Thymus (tissue), 11 donors: ENCODE measurements around the gene SRPK1. TPM values are rescaled to one million over a fixed set of nuclear protein-coding genes. Genes with fewer than 3 reads are reported as not detected.

Experiments used
- DNase-seq, 9 donors: peaks; one replicate each; pipeline ENCODE4 v3.0.0-alpha.2; 2013; ENCODE audit warnings: low spot score in 9 of 9, low read depth in 6 of 9, missing footprints in 1 of 9
- H3K27ac ChIP-seq, 2 donors: one replicate each; pipeline ENCODE4 v1.5.1; 2013; ENCODE audit warnings: control low read depth in 1 of 2, low read depth in 1 of 2, low read length in 1 of 2, mild to moderate bottlenecking in 1 of 2, moderate library complexity in 1 of 2
- H3K27me3 ChIP-seq, 2 donors: one replicate each; pipeline ENCODE4 v1.5.1; 2013; ENCODE audit warnings: low read length in 1 of 2; ENCODE audit not compliant: control insufficient read depth in 2 of 2, insufficient read depth in 1 of 2
- H3K36me3 ChIP-seq, 2 donors: one replicate each; pipeline ENCODE4 v1.5.1; 2013; ENCODE audit warnings: low read length in 1 of 2, mild to moderate bottlenecking in 1 of 2, moderate library complexity in 1 of 2; ENCODE audit not compliant: control insufficient read depth in 2 of 2, insufficient read depth in 2 of 2
- H3K4me1 ChIP-seq, 2 donors: one replicate each; pipeline ENCODE4 v1.5.1; 2013; ENCODE audit warnings: low read length in 2 of 2; ENCODE audit not compliant: control insufficient read depth in 2 of 2, insufficient read depth in 2 of 2
- H3K4me3 ChIP-seq, 2 donors: one replicate each; pipeline ENCODE4 v1.5.1; 2013; ENCODE audit warnings: low read length in 2 of 2, control low read depth in 1 of 2, mild to moderate bottlenecking in 1 of 2
- H3K9me3 ChIP-seq, 2 donors: one replicate each; pipeline ENCODE4 v1.5.1; 2013; ENCODE audit warnings: low read length in 1 of 2, mild to moderate bottlenecking in 1 of 2; ENCODE audit not compliant: control insufficient read depth in 2 of 2, insufficient read depth in 1 of 2
- WGBS: extraction: QIAGEN DNeasy Blood & Tissue Kit; methylation state at CpG from one replicate; pipeline ENCODE4 v1.1.7; 2013; 5-methylcytosine and 5-hydroxymethylcytosine counted together
- polyA plus RNA-seq: library from polyadenylated mRNA; stranded (reverse); fragments of 200-250 nt; gene quantifications from one replicate; pipeline ENCODE4 v1.2.3, GENCODE V29; 2013
- total RNA-seq: library from RNA; stranded (reverse); fragments of 120-200 nt; gene quantifications from one replicate; pipeline ENCODE4 v1.2.4, GENCODE V29; 2013
- donor health status: healthy.

SRPK1 gene
- total and polyA plus RNA-seq, 2 donors: 17.3 to 32.4 TPM

DNA sequence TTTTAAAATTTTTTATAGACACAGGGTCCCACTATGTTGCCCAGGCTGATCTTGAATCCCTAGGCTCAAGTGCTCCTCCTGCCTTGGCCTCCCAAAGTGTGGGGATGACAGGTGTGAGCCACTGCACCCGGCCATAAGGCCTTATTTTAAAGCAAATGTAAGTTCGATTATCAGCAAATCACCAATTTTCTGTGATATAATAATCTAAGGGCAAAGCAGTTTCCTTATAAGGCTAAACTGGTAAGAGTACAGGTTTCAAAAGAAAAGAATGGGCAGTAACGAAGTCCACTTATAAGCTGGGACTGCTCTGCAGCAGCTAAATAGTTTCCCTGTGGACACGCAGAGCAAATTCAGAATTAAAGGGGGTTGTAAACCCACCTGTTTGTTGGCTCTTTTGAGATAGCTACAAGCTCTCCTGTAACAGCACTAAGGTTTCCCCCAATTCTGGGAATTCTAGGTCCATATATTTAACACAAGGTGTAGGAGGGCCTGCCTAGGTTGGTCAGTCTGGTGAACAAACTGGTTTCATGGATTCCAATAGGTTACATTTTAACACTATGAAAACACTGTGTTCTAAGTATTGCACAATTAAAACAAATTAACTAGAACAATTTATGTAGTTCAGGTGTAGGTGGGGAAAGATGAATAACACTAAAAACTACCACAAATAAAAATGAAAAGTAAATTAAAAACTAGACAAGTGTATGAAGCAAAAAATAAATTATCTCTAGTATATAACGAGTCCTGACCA lies 89.5 kb downstream of the SRPK1 start:
- WGBS: over 99% methylated on average over 5 of the region's 5 CpGs
- Histone ChIP-seq H3K4me1 (no peaks in the 10 kb centered on the region), H3K27me3 (no peaks in the 10 kb centered on the region), H3K9me3 (no peaks in the 10 kb centered on the region), H3K4me3 (no peak overlapping the region), H3K36me3 (peaks cover 16 to 26% of the 10 kb centered on the region in 2 donors), H3K27ac (no peak overlapping the region)
- no peak for DNase-seq

DNA sequence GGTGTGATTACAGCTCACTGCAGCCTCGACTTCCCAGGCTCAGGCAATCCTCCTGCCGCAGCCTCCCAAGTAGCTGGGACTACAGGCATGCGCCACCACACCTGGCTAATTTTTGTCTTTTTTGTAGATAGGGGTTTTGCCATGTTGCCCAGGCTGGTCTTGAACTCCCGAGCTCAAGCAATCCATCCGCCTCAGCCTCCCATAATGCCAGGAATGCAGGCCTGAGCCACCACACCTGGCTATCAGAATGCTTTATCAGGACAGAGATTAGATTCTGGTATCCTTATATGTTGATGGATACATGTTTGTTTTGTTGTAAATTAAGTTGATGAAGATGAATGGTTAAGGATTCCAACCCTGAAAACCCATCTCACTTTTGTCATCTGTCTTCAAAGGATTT lies 91.6 kb downstream of the SRPK1 start:
- no peaks in the 10 kb centered on the region for H3K4me1 ChIP-seq
- H3K4me3 ChIP-seq: no peak overlapping the region
- no peaks in the 10 kb centered on the region for H3K9me3 ChIP-seq
- DNase-seq: no peak
- no peaks in the 10 kb centered on the region for H3K27me3 ChIP-seq
- peaks cover 4 to 6% of the 10 kb centered on the region in 2 donors for H3K36me3 ChIP-seq
- WGBS: 95% methylated on average over 5 of the region's 5 CpGs
- H3K27ac ChIP-seq: no peak overlapping the region

DNA sequence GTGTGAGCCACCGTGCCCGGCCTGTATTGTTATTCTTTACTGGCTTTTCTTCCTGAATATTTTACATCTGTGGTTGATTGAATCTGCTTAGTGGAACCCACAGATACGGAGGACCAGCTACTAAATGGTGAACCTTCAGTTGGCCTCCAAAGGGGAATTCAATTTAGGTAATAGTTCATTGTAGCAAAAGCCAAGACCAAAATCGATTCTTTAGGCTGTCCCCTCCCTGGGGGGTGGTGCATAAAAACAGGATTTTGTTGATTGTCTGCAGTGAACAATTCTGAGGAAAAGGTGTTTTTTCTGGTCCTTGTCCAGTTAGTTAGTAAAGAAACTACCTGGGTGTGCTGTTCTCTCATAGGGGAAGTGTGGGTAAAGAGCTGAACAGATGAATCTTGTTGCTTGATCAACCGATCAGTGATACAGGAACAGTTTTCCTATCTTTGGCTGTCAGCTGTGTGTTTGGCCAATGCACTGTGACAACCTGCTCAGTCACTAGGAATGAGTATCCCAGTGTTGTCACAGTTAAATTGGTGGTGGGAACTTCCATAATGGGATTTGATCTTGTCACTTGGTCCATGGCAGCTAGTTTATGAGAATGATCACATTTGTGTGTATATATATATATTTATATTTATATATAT lies 96.2 kb downstream of the SRPK1 start:
- H3K9me3 ChIP-seq: no peaks in the 10 kb centered on the region

DNA sequence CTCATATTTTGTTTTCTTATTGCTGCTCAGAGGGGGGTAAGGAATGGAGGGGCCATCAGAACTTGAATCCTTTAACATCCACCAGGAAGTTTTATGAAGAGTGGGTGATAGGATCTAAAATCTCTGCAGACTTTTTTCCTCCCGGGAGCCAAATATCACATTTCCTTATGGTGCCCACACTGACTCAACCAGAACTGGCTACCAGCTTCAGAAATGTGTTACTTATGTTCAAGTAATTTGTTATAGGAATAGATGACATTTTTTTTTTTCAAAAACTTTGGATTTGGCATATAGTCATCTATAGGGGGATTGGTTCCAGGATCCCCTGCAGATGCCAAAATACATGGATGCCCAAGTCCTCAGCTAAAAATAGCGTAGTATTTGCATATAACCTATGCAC lies 97.3 kb downstream of the SRPK1 start:
- Histone ChIP-seq H3K4me3 (no peak overlapping the region), H3K9me3 (no peaks in the 10 kb centered on the region), H3K36me3 (no peaks in the 10 kb centered on the region), H3K27me3 (no peaks in the 10 kb centered on the region), H3K27ac (no peak overlapping the region), H3K4me1 (no peaks in the 10 kb centered on the region)
- WGBS: 93% methylated on average over 2 of the region's 2 CpGs
- no peak for DNase-seq

More for the DNA sequence above, 96.2 kb downstream of the SRPK1 start:
- 89% methylated on average over 5 of the region's 5 CpGs for WGBS
- no peaks in the 10 kb centered on the region for H3K4me1 ChIP-seq
- DNase-seq: no peak
- H3K36me3 ChIP-seq: no peaks in the 10 kb centered on the region
- no peak overlapping the region for H3K27ac ChIP-seq
- no peak overlapping the region for H3K4me3 ChIP-seq
- H3K27me3 ChIP-seq: no peaks in the 10 kb centered on the region

DNA sequence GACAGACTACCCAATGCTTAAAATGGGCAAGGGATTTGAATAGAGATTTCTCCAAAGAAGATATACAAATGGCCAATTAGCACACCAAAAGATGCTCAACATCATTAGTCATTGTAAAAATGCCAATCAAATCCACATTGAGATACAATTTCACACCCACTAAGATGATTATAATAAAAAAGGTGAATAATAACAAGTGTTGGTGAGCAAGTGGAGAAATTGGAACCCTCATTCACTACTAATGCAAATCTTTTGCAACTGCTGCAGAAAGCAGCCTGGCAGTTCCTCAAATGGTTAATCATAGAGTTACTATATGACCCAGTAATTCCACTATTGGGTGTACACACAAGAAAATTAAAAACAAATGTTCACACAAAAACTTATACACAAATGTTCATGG lies 103.4 kb downstream of the SRPK1 start:
- Histone ChIP-seq H3K27ac (no peak overlapping the region), H3K27me3 (no peaks in the 10 kb centered on the region), H3K4me3 (no peak overlapping the region), H3K9me3 (peaks cover 0 to 10% of the 10 kb centered on the region in 2 donors), H3K36me3 (no peaks in the 10 kb centered on the region), H3K4me1 (no peaks in the 10 kb centered on the region)
- DNase-seq: no peak

DNA sequence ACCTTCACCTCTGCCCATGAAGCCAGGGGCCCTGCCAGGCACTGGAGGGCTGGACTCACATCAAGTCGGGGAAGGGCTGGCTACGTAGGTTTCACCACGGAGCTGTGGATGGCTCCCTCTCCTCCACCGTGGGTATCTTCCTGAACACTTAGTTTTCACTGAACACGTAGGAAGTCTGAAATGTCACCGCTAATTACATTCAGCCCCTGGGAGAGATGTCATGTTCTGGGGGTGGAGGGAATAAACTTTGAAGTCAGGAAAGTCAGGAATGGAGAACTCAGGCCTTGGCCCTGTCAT lies 109.3 kb downstream of the SRPK1 start:
- no peak overlapping the region for H3K4me3 ChIP-seq
- H3K36me3 ChIP-seq: no peaks in the 10 kb centered on the region
- no peaks in the 10 kb centered on the region for H3K4me1 ChIP-seq
- DNase-seq: no peak
- no peak overlapping the region for H3K27ac ChIP-seq
- peaks cover 0 to 6% of the 10 kb centered on the region in 2 donors for H3K9me3 ChIP-seq
- WGBS: 88% methylated on average over 6 of the region's 6 CpGs
- peaks cover 0 to 2% of the 10 kb centered on the region in 2 donors for H3K27me3 ChIP-seq

DNA sequence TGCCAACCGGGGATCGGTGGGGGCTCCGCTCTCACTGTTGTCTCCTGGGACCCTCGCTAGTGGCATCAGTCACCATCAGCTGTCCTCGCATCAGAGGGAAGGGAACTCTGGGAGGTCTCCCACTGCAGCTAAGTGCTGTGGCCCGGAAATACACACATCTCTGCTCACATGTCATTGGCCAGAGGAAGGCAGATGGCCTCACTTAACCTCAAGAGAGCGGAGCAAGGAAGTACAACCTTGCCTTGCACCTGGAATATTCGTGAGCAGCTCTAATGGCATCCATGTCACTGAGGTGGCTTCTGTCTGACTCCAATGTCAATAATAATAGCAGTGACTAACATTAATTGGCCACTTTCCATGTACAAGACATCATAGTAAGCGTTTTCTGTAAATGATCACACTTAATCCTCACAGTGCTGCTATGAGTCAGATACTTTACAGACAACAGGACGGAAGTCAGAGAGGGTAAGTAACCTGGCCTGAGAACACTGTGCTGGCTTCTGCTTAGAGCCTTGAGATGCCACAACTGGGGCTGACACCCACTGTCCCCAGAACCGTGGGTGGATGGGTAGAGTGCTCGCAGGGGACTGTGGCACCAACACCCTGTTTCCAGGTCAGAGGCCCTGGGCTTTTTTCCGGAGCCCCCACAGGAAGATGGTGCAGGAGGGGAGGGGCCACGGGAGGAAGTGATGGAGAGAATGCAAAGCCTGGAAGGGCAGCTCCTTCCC lies 109.8 kb downstream of the SRPK1 start:
- H3K27ac ChIP-seq: no peak overlapping the region
- DNase-seq: no peak

DNA sequence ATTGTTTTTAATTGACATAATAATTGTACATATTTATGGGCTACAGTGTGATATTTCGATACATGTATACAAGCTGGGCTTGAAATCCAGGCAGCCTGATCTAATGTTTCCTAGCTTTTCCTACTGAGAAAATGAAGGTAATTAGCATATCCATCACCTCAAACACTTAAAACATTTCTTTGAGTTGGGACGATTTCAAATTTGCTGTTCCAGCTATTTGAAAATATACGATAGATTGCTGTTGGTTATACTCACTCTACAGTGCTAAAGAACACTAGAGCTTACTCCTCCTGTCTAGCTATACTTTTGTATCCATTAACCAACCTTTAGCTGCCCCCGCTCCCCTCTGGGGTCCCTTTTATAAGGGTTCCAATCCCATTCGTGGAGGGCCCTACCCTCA lies 111.1 kb downstream of the SRPK1 start:
- H3K36me3 ChIP-seq: no peaks in the 10 kb centered on the region
- DNase-seq: no peak
- H3K4me1 ChIP-seq: peaks cover 2% of the 10 kb centered on the region in 2 donors
- H3K27ac ChIP-seq: no peak overlapping the region
- no peaks in the 10 kb centered on the region for H3K9me3 ChIP-seq
- WGBS: 88% methylated on average over 5 of the region's 5 CpGs
- peaks cover 0 to 12% of the 10 kb centered on the region in 2 donors for H3K27me3 ChIP-seq
- no peak overlapping the region for H3K4me3 ChIP-seq

More for the DNA sequence above, 109.8 kb downstream of the SRPK1 start:
- no peaks in the 10 kb centered on the region for H3K36me3 ChIP-seq
- peaks cover 0 to 2% of the 10 kb centered on the region in 2 donors for H3K27me3 ChIP-seq
- 86% methylated on average over 14 of the region's 14 CpGs for WGBS
- no peak overlapping the region for H3K4me3 ChIP-seq
- no peaks in the 10 kb centered on the region for H3K4me1 ChIP-seq
- peaks cover 0 to 1% of the 10 kb centered on the region in 2 donors for H3K9me3 ChIP-seq

DNA sequence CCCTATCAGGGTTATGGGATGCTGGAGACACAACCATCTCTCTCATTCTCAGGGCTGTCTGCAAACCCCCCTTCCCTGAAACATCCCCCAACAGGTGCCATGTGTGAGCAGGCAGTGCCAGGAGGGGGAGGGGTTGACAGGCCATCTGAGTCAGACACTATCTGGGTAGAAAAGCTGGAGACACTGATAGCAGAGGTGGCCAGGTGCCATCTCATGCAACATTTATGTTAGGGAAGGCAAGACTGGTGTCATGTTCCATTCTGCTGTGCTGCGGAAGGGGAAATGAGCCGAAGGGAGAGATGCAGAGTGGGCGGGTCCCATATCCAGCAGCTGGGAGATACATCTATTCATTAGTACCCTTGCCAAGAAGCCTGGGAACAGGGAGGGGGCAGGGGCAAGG lies 112.2 kb downstream of the SRPK1 start:
- 78% methylated on average over 3 of the region's 3 CpGs for WGBS
- no peak overlapping the region for H3K27ac ChIP-seq
- no peak overlapping the region for H3K4me3 ChIP-seq
- no peak for DNase-seq
- H3K9me3 ChIP-seq: no peaks in the 10 kb centered on the region
- peaks cover 0 to 14% of the 10 kb centered on the region in 2 donors for H3K27me3 ChIP-seq
- no peaks in the 10 kb centered on the region for H3K36me3 ChIP-seq
- H3K4me1 ChIP-seq: peaks cover 2 to 3% of the 10 kb centered on the region in 2 donors
